Activated gamma-delta T cell treated with Interleukin-2 at 50 U/mL for 16 hours (primary cell): ENCODE results near the gene DLX4.

Experiments
- DNase-seq: peaks from one replicate; pipeline ENCODE4 v3.0.0-alpha.2; 2020

Gene DLX4

GRCh38 chr17:49970498-49970897, 1.5 kb downstream of the DLX4 start:
- DNase-seq, result no peak

GRCh38 chr17:49971199-49971847, 2.3 kb downstream of the DLX4 start:
- no peak for DNase-seq

DNA sequence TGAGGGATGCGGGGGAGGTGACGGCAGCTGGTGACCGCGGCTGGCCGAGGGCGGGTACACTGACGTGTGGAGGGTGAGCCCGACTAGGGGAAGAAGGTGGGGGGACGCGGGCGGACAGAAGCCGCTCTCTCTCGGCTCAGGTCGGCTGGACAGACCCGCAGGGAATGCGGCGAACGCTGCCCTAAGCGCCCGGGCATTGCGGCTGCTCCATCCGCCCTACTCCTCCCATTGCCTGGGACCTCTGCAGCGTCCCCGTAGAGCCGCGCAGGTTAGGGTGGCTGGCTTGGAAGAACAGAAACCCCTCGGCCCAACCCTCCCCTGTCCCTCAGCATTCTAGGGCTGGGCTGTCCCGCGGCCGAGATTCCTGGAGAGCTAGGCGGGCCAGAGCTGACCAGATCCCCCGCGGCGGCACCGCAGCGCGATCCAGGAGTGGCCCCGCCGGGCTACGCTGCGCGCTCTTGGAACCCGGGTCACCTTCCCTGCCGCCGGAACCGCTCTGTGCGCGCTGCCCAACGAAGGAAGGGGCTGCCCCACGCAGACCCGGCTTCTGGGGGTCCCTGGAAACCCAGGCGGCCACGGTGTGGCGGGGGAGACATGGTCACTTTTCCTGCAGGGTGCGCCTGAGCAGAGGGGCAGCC, 3.0 kb downstream of the DLX4 start:
- no peak for DNase-seq

DNA sequence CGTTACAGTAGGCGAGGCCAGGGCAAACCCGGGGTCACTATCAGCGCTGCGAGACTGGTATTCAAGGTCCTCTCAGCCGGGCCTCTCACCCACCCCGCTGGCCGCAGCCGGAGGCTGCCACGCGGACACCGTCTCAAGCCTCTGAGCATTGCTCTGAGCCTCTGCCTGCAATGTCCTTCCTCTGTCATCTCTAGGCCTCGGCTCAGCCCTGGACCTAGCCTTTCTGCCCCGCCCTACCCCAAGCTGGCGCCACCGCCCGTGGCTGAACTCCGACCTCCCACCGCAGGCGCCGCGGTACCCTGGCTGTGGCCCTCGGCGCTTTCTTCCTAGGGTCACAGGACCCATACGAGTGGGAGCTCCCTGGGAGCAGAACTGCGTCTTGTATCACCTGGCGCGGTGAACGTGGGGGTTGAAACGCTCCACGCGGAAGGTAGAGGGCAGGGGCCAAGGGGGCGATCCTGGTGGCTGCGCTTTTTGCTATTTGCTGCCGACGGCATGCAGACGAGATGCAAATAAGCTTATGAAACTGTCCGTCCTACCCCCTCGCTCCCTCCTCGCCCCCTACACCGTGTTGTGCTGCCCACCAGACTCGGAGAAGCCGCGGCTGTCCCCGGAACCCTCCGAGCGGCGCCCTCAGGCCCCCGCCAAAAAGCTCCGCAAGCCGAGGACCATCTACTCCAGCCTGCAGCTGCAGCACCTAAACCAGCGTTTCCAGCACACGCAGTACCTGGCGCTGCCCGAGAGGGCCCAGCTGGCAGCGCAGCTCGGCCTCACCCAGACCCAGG, 3.7 kb downstream of the DLX4 start:
- no peak for DNase-seq

GRCh38 chr17:49973271-49973615, 4.3 kb downstream of the DLX4 start:
- no peak for DNase-seq

DNA sequence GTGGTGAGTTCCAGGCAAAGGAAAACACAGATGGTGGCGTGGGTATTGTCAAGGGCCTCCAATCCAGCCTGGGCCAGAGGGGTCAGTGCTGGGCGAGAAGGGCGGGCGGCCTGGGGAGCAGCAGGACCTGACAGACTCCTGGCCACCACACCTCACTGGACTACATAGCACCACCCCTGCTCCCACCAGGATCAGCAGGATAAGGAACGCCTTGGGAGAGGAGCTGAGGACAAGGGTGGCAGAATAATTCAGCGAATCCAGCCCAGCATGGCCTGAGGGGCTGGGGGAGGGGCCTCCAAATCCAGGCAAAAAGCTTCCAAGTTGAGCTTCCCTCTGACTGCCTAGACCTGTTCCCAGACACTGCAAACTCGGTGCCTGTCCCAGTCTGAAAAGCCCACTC, 6.5 kb downstream of the DLX4 start:
- DNase-seq, result no peak

GRCh38 chr17:49976163-49976827, 7.3 kb downstream of the DLX4 start:
- DNase-seq, result no peak

- DNase-seq, result no peak
Observed at GRCh38 chr17:49976828-49977202, 7.8 kb downstream of the DLX4 start.

DNA sequence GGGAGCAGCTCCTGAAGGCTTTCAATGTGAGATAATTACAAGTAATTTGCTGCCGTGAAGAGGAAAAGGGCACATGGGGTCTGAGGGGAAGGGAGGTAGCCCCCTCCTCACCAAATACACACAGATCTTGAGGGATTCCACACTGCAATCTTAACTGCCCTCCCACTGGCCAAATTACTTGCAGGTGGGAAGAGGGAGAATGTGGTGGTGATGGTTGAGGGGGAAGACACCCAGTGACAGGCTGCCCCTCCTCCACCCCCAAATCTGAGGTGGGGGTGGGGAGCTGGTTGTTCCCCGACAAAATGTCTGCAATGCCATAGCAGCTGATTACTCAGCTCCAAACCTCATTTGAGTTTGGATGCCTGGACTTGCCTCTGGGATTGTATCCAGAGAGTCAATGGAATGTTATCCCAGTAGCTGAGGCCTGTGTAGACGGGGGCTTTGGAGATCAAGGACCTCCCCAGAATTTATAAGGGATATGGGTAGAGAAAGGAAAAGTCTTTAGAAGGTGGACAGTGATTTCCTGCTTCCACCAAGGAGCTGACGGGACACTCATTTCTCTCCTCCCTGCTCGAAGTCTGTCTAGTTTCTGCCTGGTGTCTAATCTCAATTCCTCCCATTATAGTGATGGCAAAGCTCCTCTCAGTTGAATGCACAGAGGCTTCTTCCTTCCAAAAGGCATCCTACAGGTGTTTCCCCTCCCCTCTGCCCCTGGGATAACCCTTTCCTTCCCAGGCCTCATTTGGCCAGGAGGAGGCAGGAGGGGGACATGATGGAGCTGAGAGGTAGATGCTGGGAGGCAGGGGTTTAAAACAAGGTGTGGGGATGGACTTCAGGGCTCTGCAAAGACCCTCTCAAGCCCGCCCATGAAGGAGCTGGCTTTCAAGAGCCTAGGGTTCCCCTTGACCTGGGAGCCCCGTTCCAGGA, 8.7 kb downstream of the DLX4 start:
- DNase-seq, result no peak

- DNase-seq, result no peak
Observed at GRCh38 chr17:49978501-49978900, 9.5 kb downstream of the DLX4 start.

DNA sequence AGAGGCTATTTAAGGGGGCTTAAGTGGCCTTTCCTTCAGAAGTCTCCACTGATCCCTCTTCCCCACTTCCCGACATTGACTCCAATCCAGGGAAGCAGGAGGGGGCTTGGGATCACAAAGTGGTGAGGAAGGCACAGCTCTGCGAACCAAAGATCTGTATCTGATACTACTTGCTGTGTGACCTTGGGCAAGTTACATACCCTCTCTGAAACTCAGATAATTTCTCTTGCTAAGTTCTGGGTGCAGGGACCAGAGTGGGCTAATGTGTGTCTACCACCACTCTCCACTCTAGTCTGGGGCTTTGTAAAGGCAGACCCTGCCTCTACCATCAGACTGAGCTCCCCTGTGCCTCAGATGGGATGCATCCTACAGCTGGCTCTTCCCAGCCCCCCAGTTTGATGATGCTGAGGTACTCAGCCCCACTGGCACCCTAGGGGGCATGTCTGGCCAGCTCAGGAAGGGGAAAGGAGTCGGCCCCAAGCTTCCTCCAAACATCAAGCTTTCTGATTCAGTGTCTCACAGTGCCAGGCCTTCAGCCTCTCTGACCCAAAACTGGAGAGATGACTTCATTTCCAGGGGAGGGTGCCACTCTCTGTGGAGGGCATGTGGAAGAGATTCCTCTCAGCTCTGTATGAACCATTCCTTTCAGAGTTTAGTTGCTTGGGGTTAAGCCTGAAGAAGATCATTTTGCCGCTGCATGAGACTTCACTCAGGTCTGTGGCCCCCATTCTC, 10.9 kb downstream of the DLX4 start:
- DNase-seq, result no peak

GRCh38 chr17:49980703-49981197, 11.8 kb downstream of the DLX4 start:
- DNase-seq, result no peak

- DNase-seq, result no peak
Observed at GRCh38 chr17:49984283-49984682, 15.3 kb downstream of the DLX4 start.

- no peak for DNase-seq
Observed at GRCh38 chr17:49984776-49985175, 15.8 kb downstream of the DLX4 start.

GRCh38 chr17:49985310-49985990, 16.5 kb downstream of the DLX4 start:
- DNase-seq, result no peak

DNA sequence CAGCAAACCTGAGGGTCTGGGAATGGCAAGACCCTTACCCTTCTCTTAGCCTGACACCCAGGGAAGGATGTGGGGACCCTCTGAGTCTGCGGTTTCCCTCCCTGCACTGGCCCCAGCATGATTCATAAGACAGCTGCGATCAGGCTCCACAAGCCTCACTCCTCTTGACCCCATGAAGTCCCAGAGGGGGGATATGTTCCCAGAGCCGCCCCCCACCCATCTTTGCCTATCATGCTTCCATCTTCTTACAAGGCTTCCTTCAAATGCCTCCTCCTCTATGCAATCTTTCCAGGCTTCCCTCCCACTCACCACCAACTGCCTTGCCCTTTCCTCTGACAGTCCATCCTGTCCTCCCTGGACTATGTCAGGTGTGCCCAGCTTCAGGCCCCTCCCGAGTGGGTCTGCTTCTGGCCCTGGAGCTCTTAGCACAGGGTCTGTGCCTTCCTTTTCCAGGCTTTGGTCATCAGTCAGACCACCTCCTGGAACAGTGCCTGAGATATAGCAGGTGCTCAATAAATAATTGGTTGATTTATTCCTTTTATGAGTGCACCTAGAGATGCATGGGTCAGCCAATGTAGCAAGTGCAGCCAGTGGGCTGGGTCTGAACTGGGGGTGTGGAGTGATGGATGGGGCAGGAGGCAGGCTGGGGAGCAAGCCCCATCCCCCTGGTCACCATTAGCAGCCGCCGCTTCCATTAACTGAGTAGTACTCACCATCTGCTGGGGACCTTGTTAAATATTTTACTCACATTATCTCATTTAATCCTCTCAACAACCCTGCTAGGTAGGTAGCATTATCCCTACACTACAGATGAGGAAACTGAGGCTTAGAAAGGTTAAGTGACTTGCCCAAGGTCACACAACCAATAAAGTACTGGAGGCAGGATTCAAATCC, 17.7 kb downstream of the DLX4 start:
- DNase-seq, result no peak

DNA sequence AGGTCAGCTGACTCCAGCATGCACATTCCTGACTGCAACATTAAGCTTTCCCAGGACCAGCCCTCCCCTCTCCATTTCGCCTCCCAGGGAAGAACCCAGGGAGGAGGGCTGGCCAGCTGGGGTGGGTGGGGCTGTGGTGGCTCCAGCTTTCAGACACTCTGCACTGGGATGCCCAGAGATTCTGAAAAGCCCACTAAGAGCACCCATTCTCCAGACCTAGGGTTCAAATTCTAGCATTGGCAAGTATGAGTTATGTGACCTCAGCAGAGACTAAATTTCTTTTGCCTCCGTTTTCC, 18.2 kb downstream of the DLX4 start:
- DNase-seq, result no peak

GRCh38 chr17:49987681-49988441, 18.9 kb downstream of the DLX4 start:
- no peak for DNase-seq

DNA sequence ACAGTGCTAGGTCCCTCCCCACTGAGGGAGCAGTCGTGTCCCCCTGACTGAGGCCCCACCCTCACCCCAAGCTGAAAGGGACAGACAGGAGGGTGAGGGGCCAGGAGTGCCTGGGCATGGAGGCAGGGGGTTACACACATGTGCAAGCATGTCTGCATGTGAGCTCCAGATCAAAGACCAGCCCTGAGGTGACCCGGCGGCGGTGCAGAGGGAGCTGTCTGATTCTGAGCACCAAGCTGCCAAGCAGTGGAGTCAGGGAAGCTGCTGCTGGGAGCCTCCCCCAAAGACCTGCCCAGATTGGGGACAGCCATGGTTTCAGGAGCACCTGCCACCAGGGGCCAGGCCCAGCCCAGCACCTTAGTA, 20.5 kb downstream of the DLX4 start:
- DNase-seq, result no peak

- DNase-seq, result no peak
Observed at GRCh38 chr17:49990331-49990730, 21.3 kb downstream of the DLX4 start.
